Ectodermal cell (in vitro differentiated cells): ENCODE measurements around the gene ESPNL.

Experiments used
- H3K27ac ChIP-seq: 2 replicates; pipeline ENCODE4 v1.7.0; 2013; ENCODE audit warnings: mild to moderate bottlenecking, low read depth, low read length; ENCODE audit not compliant: insufficient read depth, poor library complexity, severe bottlenecking
- H3K27me3 ChIP-seq: 2 replicates; pipeline ENCODE4 v1.7.0; 2013; ENCODE audit warnings: mild to moderate bottlenecking, low read length; ENCODE audit not compliant: insufficient read depth, control insufficient read depth, poor library complexity, severe bottlenecking
- H3K36me3 ChIP-seq: one replicate; pipeline ENCODE4 v1.7.0; 2013; ENCODE audit warnings: low read length; ENCODE audit not compliant: control insufficient read depth, insufficient read depth
- H3K4me1 ChIP-seq: one replicate; pipeline ENCODE4 v1.7.0; 2013; ENCODE audit warnings: low read length; ENCODE audit not compliant: control insufficient read depth, insufficient read depth
- H3K4me3 ChIP-seq: 2 replicates; pipeline ENCODE4 v1.7.0; 2013; ENCODE audit warnings: low read depth, low read length, control low read depth; ENCODE audit not compliant: insufficient read depth
- H3K9me3 ChIP-seq: 2 replicates; pipeline ENCODE4 v1.7.0; 2013; ENCODE audit warnings: mild to moderate bottlenecking, low read length, moderate library complexity; ENCODE audit not compliant: control insufficient read depth
- WGBS, 2 experiments: methylation state at CpG; one replicate each; pipeline ENCODE4 v1.1.7; 2013; ENCODE audit warnings: missing lambda C conversion rate in 2 of 2; 5-methylcytosine and 5-hydroxymethylcytosine counted together

The ESPNL gene

GRCh38 chr2:238138331-238139195 lies 38.4 kb downstream of the ESPNL start, which contains the start of gene KLHL30:
Gene KLHL30 (plus strand): TSS chr2:238138668. CDS start chr2:238140755, 2,087 bp downstream.
- Histone ChIP-seq H3K4me3 (no peak within 1 kb of the TSS), H3K27ac (no peak within 1 kb of the TSS), H3K9me3 (no peaks in the 10 kb centered on the region), H3K27me3 (no peaks in the 10 kb centered on the region), H3K36me3 (no peaks in the 10 kb centered on the region), H3K4me1 (peaks cover 6% of the 10 kb centered on the region)
- WGBS, 2 experiments = 75 to 79% methylated on average over 22 of the region's 22 CpGs

GRCh38 chr2:238139196-238140039 lies 39.3 kb downstream of the ESPNL start:
- WGBS, 2 experiments = 75 to 77% methylated on average over 56 of the region's 56 CpGs
- no peaks in the 10 kb centered on the region for H3K9me3 ChIP-seq
- H3K4me3 ChIP-seq = no peak overlapping the region
- H3K27ac ChIP-seq = no peak overlapping the region
- peaks cover 6% of the 10 kb centered on the region for H3K4me1 ChIP-seq
- no peaks in the 10 kb centered on the region for H3K27me3 ChIP-seq
- no peaks in the 10 kb centered on the region for H3K36me3 ChIP-seq

- peaks cover 6% of the 10 kb centered on the region for H3K4me1 ChIP-seq
- H3K4me3 ChIP-seq = no peak overlapping the region
- no peak overlapping the region for H3K27ac ChIP-seq
- no peaks in the 10 kb centered on the region for H3K36me3 ChIP-seq
- no peaks in the 10 kb centered on the region for H3K9me3 ChIP-seq
- H3K27me3 ChIP-seq = no peaks in the 10 kb centered on the region
- 94 to 95% methylated on average over 7 of the region's 7 CpGs for WGBS, 2 experiments
Measured at GRCh38 chr2:238140040-238140439, 39.9 kb downstream of the ESPNL start.

- H3K27ac ChIP-seq = no peak overlapping the region
- no peaks in the 10 kb centered on the region for H3K36me3 ChIP-seq
- no peaks in the 10 kb centered on the region for H3K27me3 ChIP-seq
- H3K9me3 ChIP-seq = no peaks in the 10 kb centered on the region
- peaks cover 6% of the 10 kb centered on the region for H3K4me1 ChIP-seq
- WGBS, 2 experiments = 94 to 95% methylated on average over 60 of the region's 60 CpGs
- H3K4me3 ChIP-seq = no peak overlapping the region
Measured at GRCh38 chr2:238140721-238141540, 40.8 kb downstream of the ESPNL start.

- Histone ChIP-seq H3K4me3 (no peak overlapping the region), H3K9me3 (no peaks in the 10 kb centered on the region), H3K27ac (no peak overlapping the region), H3K4me1 (peaks cover 6% of the 10 kb centered on the region), H3K27me3 (no peaks in the 10 kb centered on the region), H3K36me3 (no peaks in the 10 kb centered on the region)
- WGBS, 2 experiments = 91 to 93% methylated on average over 10 of the region's 10 CpGs
Measured at GRCh38 chr2:238141541-238142318, 41.6 kb downstream of the ESPNL start.

- peaks cover 6% of the 10 kb centered on the region for H3K4me1 ChIP-seq
- no peak overlapping the region for H3K4me3 ChIP-seq
- WGBS, 2 experiments = 88 to 91% methylated on average over 30 of the region's 30 CpGs
- H3K27ac ChIP-seq = no peak overlapping the region
- H3K9me3 ChIP-seq = no peaks in the 10 kb centered on the region
- H3K27me3 ChIP-seq = no peaks in the 10 kb centered on the region
- no peaks in the 10 kb centered on the region for H3K36me3 ChIP-seq
Measured at GRCh38 chr2:238142382-238143205, 42.5 kb downstream of the ESPNL start.

- H3K27ac ChIP-seq = no peak overlapping the region
- 92 to 93% methylated on average over 20 of the region's 20 CpGs for WGBS, 2 experiments
- peaks cover 3% of the 10 kb centered on the region for H3K4me1 ChIP-seq
- H3K9me3 ChIP-seq = no peaks in the 10 kb centered on the region
- no peaks in the 10 kb centered on the region for H3K36me3 ChIP-seq
- H3K4me3 ChIP-seq = no peak overlapping the region
- no peaks in the 10 kb centered on the region for H3K27me3 ChIP-seq
Measured at GRCh38 chr2:238143239-238143951, 43.3 kb downstream of the ESPNL start.

GRCh38 chr2:238144262-238144661 lies 44.1 kb downstream of the ESPNL start:
- Histone ChIP-seq H3K27me3 (no peaks in the 10 kb centered on the region), H3K36me3 (no peaks in the 10 kb centered on the region), H3K27ac (no peak overlapping the region), H3K9me3 (no peaks in the 10 kb centered on the region), H3K4me3 (no peak overlapping the region), H3K4me1 (no peaks in the 10 kb centered on the region)
- 90 to 93% methylated on average over 5 of the region's 5 CpGs for WGBS, 2 experiments
